GM12873 (cell line): ENCODE data around the gene TIAL1.

Experiments
- TF ChIP-seq, protein P1 (sequence below): IDR thresholded peaks from 2 replicates; pipeline ENCODE4 v1.5.1; 2012; ENCODE audit warnings: low read depth, mild to moderate bottlenecking, moderate library complexity, low read length, control low read depth; ENCODE audit not compliant: insufficient read depth; ENCODE audit errors: missing control alignments

Gene TIAL1

DNA sequence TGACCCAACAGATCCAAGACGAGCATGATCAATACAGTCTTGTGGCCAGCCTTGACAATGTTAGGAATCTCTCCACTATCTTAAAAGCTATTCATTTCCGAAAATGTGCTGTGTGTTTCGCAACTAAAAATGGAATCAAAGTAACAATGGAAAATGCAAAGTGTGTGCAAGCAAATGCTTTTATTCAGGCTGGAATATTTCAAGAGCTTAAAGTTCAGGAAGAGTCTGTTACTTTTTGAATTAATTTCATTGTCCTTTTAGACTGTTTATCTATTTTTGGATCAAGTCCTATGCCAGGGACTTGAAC, 24.3 kb upstream of the TIAL1 start:
- TF ChIP-seq, protein P1, sequence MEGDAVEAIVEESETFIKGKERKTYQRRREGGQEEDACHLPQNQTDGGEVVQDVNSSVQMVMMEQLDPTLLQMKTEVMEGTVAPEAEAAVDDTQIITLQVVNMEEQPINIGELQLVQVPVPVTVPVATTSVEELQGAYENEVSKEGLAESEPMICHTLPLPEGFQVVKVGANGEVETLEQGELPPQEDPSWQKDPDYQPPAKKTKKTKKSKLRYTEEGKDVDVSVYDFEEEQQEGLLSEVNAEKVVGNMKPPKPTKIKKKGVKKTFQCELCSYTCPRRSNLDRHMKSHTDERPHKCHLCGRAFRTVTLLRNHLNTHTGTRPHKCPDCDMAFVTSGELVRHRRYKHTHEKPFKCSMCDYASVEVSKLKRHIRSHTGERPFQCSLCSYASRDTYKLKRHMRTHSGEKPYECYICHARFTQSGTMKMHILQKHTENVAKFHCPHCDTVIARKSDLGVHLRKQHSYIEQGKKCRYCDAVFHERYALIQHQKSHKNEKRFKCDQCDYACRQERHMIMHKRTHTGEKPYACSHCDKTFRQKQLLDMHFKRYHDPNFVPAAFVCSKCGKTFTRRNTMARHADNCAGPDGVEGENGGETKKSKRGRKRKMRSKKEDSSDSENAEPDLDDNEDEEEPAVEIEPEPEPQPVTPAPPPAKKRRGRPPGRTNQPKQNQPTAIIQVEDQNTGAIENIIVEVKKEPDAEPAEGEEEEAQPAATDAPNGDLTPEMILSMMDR: no peak

DNA sequence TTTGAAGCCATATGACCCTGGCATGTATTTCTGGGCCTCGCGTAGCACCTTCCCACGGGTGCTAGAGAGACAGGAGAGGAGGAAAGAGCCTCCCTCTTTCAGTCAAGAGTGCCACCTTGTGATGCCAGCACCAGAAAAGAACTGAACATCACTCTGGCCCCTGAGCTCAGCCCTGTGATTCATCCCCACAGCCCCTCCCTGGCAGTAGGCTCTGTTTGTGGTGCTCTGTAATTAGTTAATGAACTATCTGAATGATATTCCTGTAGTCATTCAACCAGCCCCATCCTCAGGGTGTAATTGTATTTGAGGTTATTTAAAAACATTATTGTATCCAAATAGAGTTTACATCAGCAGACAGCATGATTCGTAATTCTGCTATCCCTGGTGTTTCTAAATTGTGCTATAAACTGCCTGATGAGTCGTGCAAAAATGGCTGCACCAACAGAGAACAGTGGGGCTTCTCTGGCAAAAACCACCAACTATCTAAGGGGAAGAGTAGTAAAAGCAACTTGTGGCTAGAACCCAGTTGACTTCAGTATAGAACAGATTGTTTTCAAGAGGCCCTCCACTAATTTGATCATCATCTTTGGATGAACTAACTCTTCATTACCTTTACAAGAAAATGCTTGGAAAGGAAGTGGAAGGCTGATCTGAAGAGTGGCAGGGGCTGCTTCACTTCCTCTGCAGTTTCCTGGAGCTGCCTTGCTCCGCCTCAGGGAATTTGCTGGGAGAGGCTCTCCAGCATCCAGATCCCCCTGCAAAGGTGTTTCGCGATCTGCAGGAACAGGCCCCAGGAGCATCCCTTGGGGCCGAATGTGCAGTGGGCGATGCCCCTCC, 23.7 kb upstream of the TIAL1 start:
- TF ChIP-seq, protein P1: no peak

- TF ChIP-seq, protein P1: no peak
Observed at GRCh38 chr10:119619215-119619614, 22.5 kb upstream of the TIAL1 start.

DNA sequence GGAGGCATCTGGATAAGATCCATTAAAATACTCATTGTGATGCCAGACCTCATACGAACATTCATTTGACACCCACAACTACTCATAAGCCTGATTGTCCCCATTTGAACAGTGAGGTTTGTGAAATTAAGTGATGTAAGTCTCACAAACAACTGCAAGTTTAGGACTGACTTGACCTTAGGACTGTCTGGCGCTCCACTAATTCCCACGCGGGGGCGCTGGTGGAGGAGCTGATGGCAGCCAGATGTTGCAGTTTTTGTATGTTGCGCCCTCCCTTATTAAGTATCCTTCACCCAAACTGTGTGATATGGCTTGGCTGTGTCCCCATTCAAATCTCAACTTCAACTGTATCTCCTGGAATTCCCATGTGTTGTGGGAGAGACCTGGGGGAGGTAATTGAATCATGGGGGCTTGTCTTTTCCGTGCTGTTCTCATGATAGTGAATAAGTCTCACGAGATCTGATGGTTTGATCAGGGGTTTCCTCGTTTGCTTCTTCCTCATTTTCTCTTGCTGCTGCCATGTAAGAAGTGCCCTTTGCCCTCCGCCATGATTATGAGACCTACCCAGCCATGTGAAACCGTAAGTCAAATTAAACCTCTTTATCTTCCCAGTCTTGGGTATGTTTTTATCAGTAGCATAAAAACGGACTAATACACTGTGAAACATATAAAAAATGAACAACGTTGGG, 20.3 kb upstream of the TIAL1 start:
- TF ChIP-seq, protein P1: no peak

- TF ChIP-seq, protein P1: no peak
Observed at GRCh38 chr10:119614686-119615085, 17.9 kb upstream of the TIAL1 start.

- TF ChIP-seq, protein P1: no peak
Observed at GRCh38 chr10:119613741-119614140, 17.0 kb upstream of the TIAL1 start.

DNA sequence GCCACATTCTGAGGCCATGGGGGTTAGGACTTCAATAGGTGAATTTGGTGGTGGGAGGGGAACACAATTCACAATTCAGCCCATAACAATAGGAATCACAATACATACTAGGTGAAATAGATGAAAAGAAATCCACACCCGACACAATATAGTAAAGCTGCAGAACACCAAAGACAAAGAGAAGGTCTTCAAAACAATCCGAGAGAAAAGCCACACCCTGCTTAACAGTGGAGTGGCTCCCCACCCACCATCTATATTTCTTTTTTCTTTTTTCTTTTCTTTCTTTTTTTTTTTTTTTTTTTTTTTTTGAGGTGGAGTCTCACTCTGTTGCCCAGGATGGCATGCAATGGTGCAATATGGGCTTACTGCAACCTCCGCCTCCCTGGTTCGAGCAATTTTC, 14.7 kb upstream of the TIAL1 start:
- TF ChIP-seq, protein P1: no peak
